ENCODE results near the gene NINJ1. TPM values are rescaled to one million over a fixed set of nuclear protein-coding genes. Genes with fewer than 3 reads are reported as not detected.

The NINJ1 gene
- total and polyA plus RNA-seq, 2 of the 8 experiments (the other 6 are each of a cell fraction or from before 2014, with no cell fraction given), result 28.2 to 65.6 TPM

DNA sequence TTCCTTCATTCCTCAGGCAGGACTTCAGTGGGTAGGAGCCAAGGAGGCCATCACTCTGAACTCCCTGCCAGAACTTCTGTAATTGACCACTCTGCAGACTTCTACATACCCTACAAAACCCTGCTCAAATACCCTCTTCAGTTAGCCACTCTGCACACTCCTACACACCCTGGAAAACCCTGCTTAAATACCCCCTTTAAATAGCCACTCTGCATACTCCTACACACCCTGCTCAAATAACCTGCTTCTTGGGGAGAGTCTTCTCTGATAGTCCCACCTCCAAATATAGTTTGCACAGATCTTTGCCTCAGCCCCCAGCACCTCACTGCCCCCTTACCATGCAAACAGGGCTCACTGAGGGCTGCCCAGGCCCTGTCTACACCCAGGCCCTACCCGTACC is 56.7 kb downstream of the NINJ1 start:
- Histone ChIP-seq H3K56ac (replicated peaks; ENCODE audit: insufficient read length, low read depth, low read length) (no peak overlapping the region), H2BK12ac (ENCODE audit: low read depth, low read length) (no peak overlapping the region), H2AK5ac (ENCODE audit: low read depth, low read length) (no peak overlapping the region), H3K27ac (ENCODE audit: low read depth, low read length) (no peak overlapping the region), H2BK120ac (replicated peaks; ENCODE audit: low read depth, low read length) (no peak overlapping the region), H3K9ac (replicated peaks in 1 of 4; ENCODE audit: extremely low read depth in 1 of 4, low read depth in 3 of 4, low read length in 3 of 4) (no peak overlapping the region), H3K23me2 (ENCODE audit: low read depth, low read length) (no peaks in the 10 kb centered on the region), H2BK20ac (ENCODE audit: low read length) (no peak overlapping the region), H3K36me3 (ENCODE audit: control insufficient read depth in 2 of 4, insufficient read depth in 4 of 4, low read length in 3 of 4) (no peaks in the 10 kb centered on the region), H3K23ac (ENCODE audit: insufficient read length) (no peak overlapping the region), H4K5ac (ENCODE audit: insufficient read length, low read depth, low read length) (no peak overlapping the region), H3K4me1 (replicated peaks in 1 of 4; ENCODE audit: control insufficient read depth in 3 of 4, insufficient read depth in 4 of 4, low read length in 3 of 4) (no peaks in the 10 kb centered on the region; a peak in 1 of 7 replicates), H4K20me1 (replicated peaks in 1 of 2; ENCODE audit: control insufficient read depth in 1 of 2, insufficient read depth in 2 of 2, low read length in 2 of 2) (no peaks in the 10 kb centered on the region), H3K79me1 (ENCODE audit: low read depth, low read length) (no peaks in the 10 kb centered on the region), H3K4me3 (ENCODE audit: extremely low read depth in 1 of 4, insufficient read depth in 2 of 4, low read depth in 3 of 4, low read length in 4 of 4) (no peak overlapping the region), H3K9me3 (ENCODE audit: insufficient read depth in 2 of 2, low read depth in 1 of 2, low read length in 1 of 2) (no peaks in the 10 kb centered on the region), H4K8ac (ENCODE audit: extremely low read depth, insufficient read depth, low read length) (no peak overlapping the region), H3K14ac (ENCODE audit: insufficient read length) (no peak overlapping the region), H3K4me2 (ENCODE audit: insufficient read depth in 1 of 2, low read depth in 2 of 2, low read length in 2 of 2) (no peak overlapping the region), H2AFZ (ENCODE audit: low read length) (no peak overlapping the region), H3K79me2 (ENCODE audit: control insufficient read depth in 1 of 2, insufficient read depth in 2 of 2, low read length in 2 of 2) (no peaks in the 10 kb centered on the region), H3K18ac (ENCODE audit: extremely low read depth, low read length) (no peak overlapping the region), H2BK5ac (ENCODE audit: low read depth, low read length) (no peak overlapping the region), H2BK15ac (ENCODE audit: low read length) (no peak overlapping the region), H3K27me3 (replicated peaks in 1 of 4; ENCODE audit: control insufficient read depth in 3 of 4, extremely low read depth in 1 of 4, insufficient read depth in 3 of 4, low read length in 3 of 4) (no peaks in the 10 kb centered on the region), H3K4ac (replicated peaks; ENCODE audit: insufficient read length, low read depth, low read length) (no peak overlapping the region), H4K91ac (replicated peaks; ENCODE audit: insufficient read length, low read length) (no peak overlapping the region)
- DNase-seq (ENCODE audit: low read depth in 1 of 2, low spot score in 2 of 2) (no peak), FAIRE-seq (no peak)
- TF ChIP-seq TAF7 (optimal IDR thresholded peaks at IDR 0.05; ENCODE audit: borderline replicate concordance, low read depth, low read length) (no peak), CTBP2 (IDR thresholded peaks at IDR 0.05; ENCODE audit: borderline replicate concordance, insufficient read depth, insufficient read length, low read length) (no peak), ATF3 (IDR thresholded peaks at IDR 0.05; ENCODE audit: insufficient read depth, low read depth, low read length) (no peak), CEBPB (IDR thresholded peaks at IDR 0.05; ENCODE audit: low read depth, low read length) (no peak), SP4 (IDR thresholded peaks at IDR 0.05; ENCODE audit: low read length) (no peak), KDM4A (IDR thresholded peaks at IDR 0.05; ENCODE audit: low read depth, low read length, severe bottlenecking) (no peak)
- 89% methylated on average over 1 of the region's 1 CpG; no CpG with 5 or more reads in 1 of the 2 experiments for WGBS, 2 experiments (ENCODE audit: extremely low coverage in 1 of 2, insufficient coverage in 1 of 2, insufficient read length in 1 of 2, insufficient replicate concordance in 2 of 2, low coverage in 1 of 2, low lambda C conversion rate in 2 of 2, missing lambda C conversion rate in 1 of 2)
- POLR2A ChIA-PET (ENCODE audit: partially characterized antibody), result interaction anchor here (1.5 kb wide), 1 partner anchor 10 kb away, joined by 7 read pairs; no protein-coding TSS in a partner anchor
- CTCF ChIA-PET (ENCODE audit: partially characterized antibody), result no interaction called here

All from H1 (cell line).